IPS-15b (cell line): ENCODE data around the gene SYTL3.
"Not testable (repeated sequence)": the region's sequence is repeated elsewhere in the genome, so short reads cannot be mapped to it uniquely, and the experiment has no call there.

Experiments
- H3K27me3 ChIP-seq: one replicate; pipeline ENCODE4 v1.6.1; 2013; ENCODE audit warnings: low read length; ENCODE audit not compliant: control insufficient read depth, insufficient read depth
- H3K36me3 ChIP-seq: one replicate; pipeline ENCODE4 v1.6.1; 2013; ENCODE audit warnings: low read length; ENCODE audit not compliant: control insufficient read depth, insufficient read depth
- H3K4me1 ChIP-seq: one replicate; pipeline ENCODE4 v1.6.1; 2013; ENCODE audit warnings: mild to moderate bottlenecking, low read length; ENCODE audit not compliant: control insufficient read depth, insufficient read depth
- H3K4me3 ChIP-seq: one replicate; pipeline ENCODE4 v1.5.1; 2013; ENCODE audit warnings: low read depth, low read length
- H3K9ac ChIP-seq: one replicate; pipeline ENCODE4 v1.6.1; 2013; ENCODE audit warnings: low read depth, mild to moderate bottlenecking, low read length
- H3K9me3 ChIP-seq: one replicate; pipeline ENCODE4 v1.6.1; 2013; ENCODE audit warnings: mild to moderate bottlenecking, low read length; ENCODE audit not compliant: control insufficient read depth, insufficient read depth

SYTL3 gene

DNA sequence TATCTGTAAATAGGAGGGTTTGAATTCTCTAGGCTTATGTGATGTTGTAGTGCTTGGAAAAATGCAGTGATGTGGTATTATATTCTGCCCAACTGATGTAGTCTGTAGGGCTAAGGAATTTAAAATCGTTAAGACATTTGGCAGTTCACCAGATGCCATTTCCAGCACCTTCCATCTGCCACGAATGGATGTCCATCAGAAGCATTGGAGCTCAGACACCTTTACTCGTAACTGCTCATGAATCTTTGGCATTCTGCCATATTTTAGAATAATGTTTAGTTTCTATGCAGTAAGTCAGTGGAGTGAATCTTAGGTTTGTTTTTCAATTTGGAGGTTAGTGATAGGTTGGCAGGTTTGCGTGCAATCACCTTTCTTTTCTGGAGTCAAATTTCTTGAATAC lies 2.4 kb upstream of the SYTL3 start:
- H3K9ac ChIP-seq, result no peak overlapping the region
- no peaks in the 10 kb centered on the region for H3K36me3 ChIP-seq
- no peaks in the 10 kb centered on the region for H3K9me3 ChIP-seq
- peaks cover 13% of the 10 kb centered on the region for H3K27me3 ChIP-seq
- H3K4me3 ChIP-seq, result no peak overlapping the region
- H3K4me1 ChIP-seq, result no peaks in the 10 kb centered on the region

DNA sequence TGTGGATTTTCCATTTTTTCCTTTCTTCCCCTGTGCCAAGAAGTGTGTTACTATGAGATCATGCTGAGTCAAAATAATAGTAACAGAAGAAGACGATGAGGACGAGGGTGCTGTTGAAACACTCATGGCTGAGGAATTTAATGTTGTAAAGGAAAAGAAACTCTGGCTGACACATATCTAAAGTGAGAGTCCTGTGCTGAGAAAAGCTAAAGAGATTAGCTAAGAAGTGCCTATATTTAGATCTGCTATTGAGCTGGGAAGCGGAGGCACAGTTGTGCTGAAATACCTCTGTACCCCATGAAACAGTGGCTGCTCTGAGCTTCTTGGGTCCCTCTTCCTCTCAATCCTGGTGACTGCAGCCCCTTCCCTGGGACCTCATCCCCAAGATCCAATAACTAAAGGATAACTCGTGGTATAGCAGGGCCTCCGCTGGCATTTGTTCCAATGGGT lies 1.1 kb upstream of the SYTL3 start:
- no peak overlapping the region for H3K4me3 ChIP-seq
- peaks cover 13% of the 10 kb centered on the region for H3K27me3 ChIP-seq
- H3K9me3 ChIP-seq, result no peaks in the 10 kb centered on the region
- H3K9ac ChIP-seq, result no peak overlapping the region
- H3K36me3 ChIP-seq, result no peaks in the 10 kb centered on the region
- H3K4me1 ChIP-seq, result no peaks in the 10 kb centered on the region

DNA sequence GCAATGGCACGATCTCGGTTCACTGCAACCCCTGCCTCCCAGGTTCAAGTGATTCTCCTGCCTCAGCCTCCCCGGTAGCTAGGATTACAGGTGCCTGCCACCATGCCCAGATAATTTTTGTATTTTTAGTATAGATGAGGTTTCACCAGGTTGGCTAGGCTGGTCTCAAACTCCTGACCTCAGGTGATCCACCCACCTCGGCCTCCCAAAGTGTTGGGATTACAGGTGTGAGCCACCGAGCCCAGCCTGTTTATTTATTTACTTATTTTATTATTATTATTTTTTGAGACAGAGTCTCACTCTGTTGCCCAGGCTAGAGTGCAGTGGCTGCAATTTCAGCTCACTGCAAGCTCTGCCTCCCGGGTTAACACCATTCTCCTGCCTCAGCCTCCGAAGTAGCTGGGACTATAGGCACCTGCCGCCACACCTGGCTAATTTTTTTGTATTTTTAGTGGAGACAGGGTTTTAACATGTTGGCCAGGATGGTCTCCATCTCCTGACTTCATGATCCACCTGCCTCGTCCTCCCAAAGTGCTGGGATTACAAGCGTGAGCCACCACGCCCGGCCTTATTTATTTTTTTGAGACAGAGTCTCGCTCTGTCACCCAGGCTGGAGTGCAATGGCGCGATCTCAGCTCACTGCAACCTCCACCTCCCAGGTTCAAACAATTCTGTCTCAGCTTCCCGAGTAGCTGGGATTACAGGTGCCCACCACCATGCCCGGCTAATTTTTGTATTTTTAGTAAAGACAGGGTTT lies 2.3 kb downstream of the SYTL3 start:
- H3K9ac ChIP-seq, H3K4me3 ChIP-seq, H3K9me3 ChIP-seq, H3K4me1 ChIP-seq, H3K27me3 ChIP-seq, H3K36me3 ChIP-seq: not testable (repeated sequence)

DNA sequence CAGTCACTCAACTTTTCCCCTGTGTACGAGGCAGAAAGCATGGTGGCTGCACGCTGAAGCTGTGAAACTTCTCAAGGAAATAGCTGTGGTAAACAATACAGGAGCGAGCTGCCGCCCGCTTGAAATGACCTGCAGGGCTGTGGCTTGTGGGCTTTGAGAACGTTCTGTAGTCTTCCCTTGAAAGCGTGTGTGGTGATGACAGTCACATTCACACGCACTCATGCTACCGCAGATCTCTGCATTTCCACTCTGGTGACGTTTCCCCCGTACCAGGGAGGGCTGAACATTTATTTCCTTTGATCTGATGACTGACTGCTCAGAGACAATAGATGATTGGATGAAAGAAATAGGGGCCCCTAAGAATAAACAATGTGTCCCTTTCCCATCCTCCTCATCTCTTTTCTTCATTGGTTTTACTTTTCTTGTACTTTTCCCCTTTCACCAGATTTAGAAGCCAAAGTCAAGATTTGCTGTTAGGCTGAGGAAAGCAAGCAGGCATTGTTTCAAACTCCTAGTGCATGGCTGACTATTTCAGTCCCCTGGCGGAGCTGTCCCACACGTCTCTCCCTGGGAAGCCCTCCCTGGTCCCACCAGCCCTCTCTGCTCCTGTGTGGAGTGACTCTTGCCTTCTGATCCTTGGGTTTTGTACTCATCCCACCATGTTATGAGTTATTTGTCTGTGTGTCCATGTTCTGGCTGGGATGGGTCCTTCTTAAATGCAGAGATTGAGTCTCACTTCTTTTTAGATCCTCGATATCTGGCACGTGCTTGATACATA lies 3.9 kb downstream of the SYTL3 start:
- Histone ChIP-seq H3K36me3 (no peaks in the 10 kb centered on the region), H3K27me3 (no peaks in the 10 kb centered on the region), H3K4me3 (no peak overlapping the region), H3K4me1 (no peaks in the 10 kb centered on the region), H3K9me3 (no peaks in the 10 kb centered on the region), H3K9ac (no peak overlapping the region)

DNA sequence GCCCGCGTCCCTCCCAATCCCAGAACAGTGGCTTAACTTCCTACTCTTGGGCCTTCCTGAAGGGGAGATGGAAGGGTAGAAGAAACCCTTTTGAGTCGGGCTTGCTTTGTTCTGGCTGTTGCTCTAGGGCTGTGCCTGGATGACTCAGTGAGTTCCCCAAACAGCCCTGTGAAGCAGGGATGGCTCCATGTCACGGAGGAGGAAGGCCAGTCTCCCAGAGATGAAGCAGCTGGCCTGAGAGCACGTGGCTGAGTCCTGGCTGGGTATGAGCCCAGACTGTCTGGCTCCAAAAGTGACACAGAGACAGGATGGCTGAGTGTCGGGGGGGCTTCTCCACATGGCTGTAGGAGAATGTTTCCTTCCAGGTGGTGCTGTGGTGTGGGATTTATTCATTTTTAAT lies 4.6 kb downstream of the SYTL3 start:
- H3K4me1 ChIP-seq, result no peaks in the 10 kb centered on the region
- no peak overlapping the region for H3K4me3 ChIP-seq
- H3K9ac ChIP-seq, result no peak overlapping the region
- no peaks in the 10 kb centered on the region for H3K27me3 ChIP-seq
- no peaks in the 10 kb centered on the region for H3K36me3 ChIP-seq
- no peaks in the 10 kb centered on the region for H3K9me3 ChIP-seq

DNA sequence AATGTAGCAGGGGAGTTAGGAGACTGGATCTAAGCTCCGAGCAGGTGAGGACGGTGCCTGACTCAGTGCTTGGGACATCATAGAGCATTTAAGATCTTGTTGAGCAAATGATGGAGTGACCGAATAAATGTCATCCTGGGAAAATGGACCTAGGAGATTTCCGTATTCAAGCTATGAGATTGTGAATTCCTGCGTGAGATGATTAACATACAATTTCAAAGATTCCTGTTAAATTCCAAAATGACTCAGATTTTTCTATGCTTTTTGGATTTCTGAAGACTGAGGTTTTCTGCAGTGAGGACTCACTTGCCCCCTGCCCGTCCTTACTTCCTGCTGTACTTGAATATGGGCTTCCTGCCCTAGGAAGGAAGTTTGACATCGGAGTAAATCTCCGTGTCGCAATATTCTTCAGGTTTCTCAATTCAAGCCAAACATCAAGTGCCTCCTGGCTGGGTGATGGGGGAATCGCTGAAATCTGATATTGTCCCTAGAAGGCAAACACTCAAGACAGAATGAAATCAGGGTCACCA lies 5.2 kb downstream of the SYTL3 start:
- Histone ChIP-seq H3K27me3 (no peaks in the 10 kb centered on the region), H3K36me3 (no peaks in the 10 kb centered on the region), H3K9ac (no peak overlapping the region), H3K4me3 (no peak overlapping the region), H3K4me1 (no peaks in the 10 kb centered on the region), H3K9me3 (no peaks in the 10 kb centered on the region)

DNA sequence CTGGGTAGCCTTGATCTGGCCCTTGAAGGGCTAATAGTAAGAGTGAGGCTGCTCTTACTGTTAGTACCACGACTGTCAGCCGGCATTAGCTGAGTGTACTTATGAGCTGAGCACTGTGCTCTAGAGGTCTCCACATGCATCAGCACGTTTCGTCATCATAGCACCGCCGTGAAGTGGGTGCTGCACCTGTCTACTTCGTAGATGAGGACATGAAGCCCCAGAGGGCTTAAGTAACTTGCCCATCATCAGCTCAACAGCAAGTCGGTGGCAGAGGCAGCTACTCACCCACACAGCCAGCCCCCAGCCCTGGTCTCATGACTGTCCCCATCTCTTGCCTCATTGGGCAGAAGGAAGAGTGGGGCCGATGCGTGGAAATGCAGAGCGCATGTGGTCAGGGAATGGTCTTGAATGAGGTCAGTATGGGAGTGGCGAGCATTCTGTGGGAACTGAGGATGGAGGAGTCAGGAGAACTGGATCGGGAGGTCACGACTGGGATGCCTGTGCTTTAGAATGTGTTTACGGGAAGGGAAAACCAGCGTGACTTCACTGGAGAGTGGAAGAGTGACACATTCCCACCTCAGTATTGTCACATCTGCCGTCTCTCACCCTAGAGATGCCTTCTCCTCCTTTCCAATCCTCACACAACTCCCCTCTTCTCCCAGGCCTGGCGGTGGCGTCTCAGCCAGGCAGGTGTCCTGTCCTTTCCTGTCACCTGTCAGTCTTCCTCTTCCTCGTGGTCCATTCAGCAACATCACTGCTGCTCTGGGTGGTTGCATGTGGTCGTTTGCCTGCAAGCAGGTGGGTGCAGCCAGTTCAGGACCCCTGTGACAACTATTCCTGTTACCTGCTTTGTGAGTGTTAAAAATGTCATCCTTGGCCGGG lies 6.0 kb downstream of the SYTL3 start:
- Histone ChIP-seq H3K4me3 (no peak overlapping the region), H3K36me3 (no peaks in the 10 kb centered on the region), H3K9me3 (no peaks in the 10 kb centered on the region), H3K27me3 (no peaks in the 10 kb centered on the region), H3K9ac (no peak overlapping the region), H3K4me1 (no peaks in the 10 kb centered on the region)

DNA sequence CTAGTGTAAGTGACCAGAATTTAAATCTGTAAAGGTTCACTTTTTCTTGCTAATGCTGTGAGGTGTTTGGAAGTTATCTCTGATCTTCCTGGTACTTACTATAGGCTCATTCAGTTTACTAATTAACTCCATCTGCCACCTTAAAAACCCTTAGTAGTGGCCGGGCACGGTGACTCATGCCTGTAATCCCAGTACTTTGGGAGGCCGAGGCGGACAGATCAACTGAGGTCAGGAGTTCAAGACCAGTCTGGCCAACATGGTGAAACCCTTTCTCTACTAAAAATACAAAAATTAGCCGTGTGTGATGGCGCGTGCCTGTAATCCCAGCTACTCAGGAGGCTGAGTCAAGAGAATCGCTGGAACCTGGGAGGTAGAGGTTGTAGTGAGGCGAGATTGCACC lies 7.1 kb downstream of the SYTL3 start:
- H3K9me3 ChIP-seq, H3K36me3 ChIP-seq, H3K4me3 ChIP-seq, H3K4me1 ChIP-seq, H3K9ac ChIP-seq, H3K27me3 ChIP-seq: not testable (repeated sequence)

DNA sequence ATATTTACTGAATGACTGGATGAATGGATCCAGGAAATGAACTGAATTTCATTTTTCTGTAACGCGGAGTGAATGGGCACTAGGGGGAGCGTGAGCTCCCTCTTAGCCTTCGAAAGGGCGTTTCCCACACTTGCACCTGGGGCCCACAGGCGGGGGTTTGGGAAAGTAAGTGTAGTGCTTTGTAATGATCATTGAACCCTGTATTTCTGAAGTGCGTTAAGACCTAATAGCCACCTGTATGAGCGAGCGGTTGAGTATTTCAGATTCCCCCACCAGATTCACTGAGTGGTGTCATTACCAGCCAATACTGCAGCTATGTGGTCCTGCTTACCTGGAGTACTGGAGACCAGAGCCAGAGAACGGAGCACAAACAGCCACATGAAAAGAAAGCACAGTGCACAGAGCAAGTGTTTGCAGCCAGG lies 10.5 kb downstream of the SYTL3 start:
- H3K4me1 ChIP-seq, result peaks cover 7% of the 10 kb centered on the region
- H3K4me3 ChIP-seq, result no peak overlapping the region
- no peaks in the 10 kb centered on the region for H3K9me3 ChIP-seq
- H3K9ac ChIP-seq, result no peak overlapping the region
- H3K36me3 ChIP-seq, result no peaks in the 10 kb centered on the region
- H3K27me3 ChIP-seq, result no peaks in the 10 kb centered on the region

DNA sequence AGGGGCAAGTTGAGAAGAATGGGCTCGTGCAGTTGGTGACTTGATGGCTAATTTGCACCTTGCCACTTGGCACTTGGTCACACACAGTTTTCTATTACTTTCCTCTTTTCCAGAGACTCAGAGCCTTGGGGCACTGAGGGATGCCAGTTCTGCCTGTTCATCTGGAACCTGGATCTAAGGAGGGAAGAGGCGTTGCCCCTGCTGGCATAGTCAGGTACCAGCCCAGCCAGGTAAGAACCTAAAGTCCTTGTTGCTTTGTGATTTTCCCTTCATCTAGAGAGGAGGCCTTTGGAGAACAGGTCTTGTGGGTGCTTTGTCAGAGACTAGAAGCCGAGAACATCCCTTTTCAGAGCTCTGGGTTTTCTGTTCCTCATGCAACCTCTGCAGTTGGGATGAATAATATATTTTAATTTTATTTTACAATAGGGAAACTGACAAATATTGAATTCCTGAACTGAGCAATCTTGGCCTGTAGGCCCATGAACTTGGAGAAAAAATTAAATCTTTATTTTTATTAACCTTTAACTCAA lies 11.4 kb downstream of the SYTL3 start:
- no peaks in the 10 kb centered on the region for H3K27me3 ChIP-seq
- no peak overlapping the region for H3K9ac ChIP-seq
- H3K36me3 ChIP-seq, result no peaks in the 10 kb centered on the region
- no peak overlapping the region for H3K4me3 ChIP-seq
- no peaks in the 10 kb centered on the region for H3K9me3 ChIP-seq
- H3K4me1 ChIP-seq, result peaks cover 7% of the 10 kb centered on the region

DNA sequence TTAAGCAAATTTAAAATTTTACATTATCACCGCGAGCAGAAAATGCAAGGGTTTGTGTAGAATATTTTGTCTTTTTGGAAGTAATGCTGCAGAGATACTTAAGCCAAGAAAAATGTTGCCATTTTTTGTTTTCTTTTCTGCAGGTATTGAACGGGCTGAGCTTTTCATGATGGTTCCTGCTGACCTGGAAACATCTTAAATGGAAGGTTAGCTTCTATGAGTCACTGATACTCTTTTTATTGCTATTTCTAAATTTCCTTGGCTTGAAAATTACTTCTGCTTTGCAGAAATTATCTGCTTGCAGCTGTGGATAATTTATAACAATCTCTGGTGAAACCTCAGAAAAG lies 12.7 kb downstream of the SYTL3 start:
- no peaks in the 10 kb centered on the region for H3K36me3 ChIP-seq
- H3K4me1 ChIP-seq, result peaks cover 7% of the 10 kb centered on the region
- no peak overlapping the region for H3K4me3 ChIP-seq
- no peaks in the 10 kb centered on the region for H3K27me3 ChIP-seq
- H3K9me3 ChIP-seq, result no peaks in the 10 kb centered on the region
- no peak overlapping the region for H3K9ac ChIP-seq
